ENCODE results near the gene TERT.
"Not testable (repeated sequence)": the region's sequence is repeated elsewhere in the genome, so short reads cannot be mapped to it uniquely, and the experiment has no call there.

TERT gene

DNA sequence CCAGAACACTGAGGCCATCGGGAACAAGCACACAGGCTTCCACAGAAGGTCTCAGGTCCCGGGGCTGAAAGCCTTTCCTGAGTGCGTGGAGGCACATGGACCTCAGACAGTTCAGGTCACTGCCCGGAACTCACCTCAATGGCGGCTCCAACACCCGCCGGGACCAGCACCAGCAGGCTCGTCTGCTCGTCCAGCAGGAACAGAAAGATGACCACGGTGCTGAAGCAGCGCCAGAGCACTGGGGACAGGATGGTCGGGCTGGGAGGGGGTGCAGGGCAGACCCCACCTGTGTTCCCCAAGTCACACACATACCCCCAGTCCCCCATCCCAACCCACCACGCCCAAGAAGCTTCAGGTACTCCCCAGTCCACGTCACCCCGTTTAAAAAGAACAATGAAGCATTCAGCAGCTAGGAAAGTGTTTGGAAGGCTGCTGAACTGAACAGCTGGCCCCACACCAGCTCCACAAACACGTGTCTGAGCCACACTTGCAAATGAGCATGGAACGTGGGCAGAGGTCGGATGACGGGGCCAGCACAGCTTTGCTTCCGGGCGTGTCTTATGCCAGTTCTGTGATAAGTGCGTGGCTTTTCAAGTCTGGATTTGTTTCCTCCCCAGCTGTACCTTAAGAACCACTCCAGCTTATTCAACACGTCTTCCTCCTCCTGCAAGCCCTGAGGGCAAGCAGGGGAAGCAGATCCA, 35.4 kb upstream of the TERT start:
- Histone ChIP-seq H3K27me3 (ENCODE audit: low read depth, low read length) (no peaks in the 10 kb centered on the region), H3K9me3 (ENCODE audit: control insufficient read depth in 1 of 2, low read length in 2 of 2) (no peaks in the 10 kb centered on the region), H3K36me3 (ENCODE audit: control insufficient read depth in 1 of 2, insufficient read depth in 2 of 2, low read length in 2 of 2) (peaks cover 40 to 70% of the 10 kb centered on the region in 2 donors), H3K27ac (ENCODE audit: low read length) (no peak overlapping the region), H3K4me3 (ENCODE audit: low read depth in 1 of 2, low read length in 2 of 2) (no peak overlapping the region), H3K4me1 (ENCODE audit: control insufficient read depth in 1 of 2, insufficient read depth in 2 of 2, low read length in 2 of 2) (no peaks in the 10 kb centered on the region)

DNA sequence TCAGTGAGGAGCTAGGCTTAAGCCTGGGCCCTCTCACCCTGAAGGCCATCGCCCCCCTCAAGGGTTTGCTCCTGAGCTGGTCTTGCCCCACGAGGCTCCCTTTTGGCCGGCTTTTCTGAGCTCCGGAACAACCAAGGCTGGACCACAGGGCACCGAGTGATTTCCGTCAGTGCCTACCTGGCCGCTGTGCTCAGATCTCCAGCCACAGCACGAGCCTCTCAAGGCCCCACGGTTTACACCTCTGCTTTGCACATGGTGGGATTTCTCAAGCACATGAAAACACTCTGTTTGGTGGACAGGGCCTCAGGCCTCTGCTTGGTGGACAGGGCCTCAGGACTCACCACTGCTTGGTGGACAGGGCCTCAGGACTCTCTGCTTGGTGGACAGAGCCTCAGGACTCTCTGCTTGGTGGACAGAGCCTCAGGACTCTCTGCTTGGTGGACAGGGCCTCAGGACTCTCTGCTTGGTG, 34.3 kb upstream of the TERT start:
- Histone ChIP-seq H3K4me3 (ENCODE audit: low read depth in 1 of 2, low read length in 2 of 2) (no peak overlapping the region), H3K9me3 (ENCODE audit: control insufficient read depth in 1 of 2, low read length in 2 of 2) (no peaks in the 10 kb centered on the region), H3K36me3 (ENCODE audit: control insufficient read depth in 1 of 2, insufficient read depth in 2 of 2, low read length in 2 of 2) (peaks cover 41 to 71% of the 10 kb centered on the region in 2 donors), H3K27ac (ENCODE audit: low read length) (no peak overlapping the region), H3K4me1 (ENCODE audit: control insufficient read depth in 1 of 2, insufficient read depth in 2 of 2, low read length in 2 of 2) (no peaks in the 10 kb centered on the region), H3K27me3 (ENCODE audit: low read depth, low read length) (no peaks in the 10 kb centered on the region)

DNA sequence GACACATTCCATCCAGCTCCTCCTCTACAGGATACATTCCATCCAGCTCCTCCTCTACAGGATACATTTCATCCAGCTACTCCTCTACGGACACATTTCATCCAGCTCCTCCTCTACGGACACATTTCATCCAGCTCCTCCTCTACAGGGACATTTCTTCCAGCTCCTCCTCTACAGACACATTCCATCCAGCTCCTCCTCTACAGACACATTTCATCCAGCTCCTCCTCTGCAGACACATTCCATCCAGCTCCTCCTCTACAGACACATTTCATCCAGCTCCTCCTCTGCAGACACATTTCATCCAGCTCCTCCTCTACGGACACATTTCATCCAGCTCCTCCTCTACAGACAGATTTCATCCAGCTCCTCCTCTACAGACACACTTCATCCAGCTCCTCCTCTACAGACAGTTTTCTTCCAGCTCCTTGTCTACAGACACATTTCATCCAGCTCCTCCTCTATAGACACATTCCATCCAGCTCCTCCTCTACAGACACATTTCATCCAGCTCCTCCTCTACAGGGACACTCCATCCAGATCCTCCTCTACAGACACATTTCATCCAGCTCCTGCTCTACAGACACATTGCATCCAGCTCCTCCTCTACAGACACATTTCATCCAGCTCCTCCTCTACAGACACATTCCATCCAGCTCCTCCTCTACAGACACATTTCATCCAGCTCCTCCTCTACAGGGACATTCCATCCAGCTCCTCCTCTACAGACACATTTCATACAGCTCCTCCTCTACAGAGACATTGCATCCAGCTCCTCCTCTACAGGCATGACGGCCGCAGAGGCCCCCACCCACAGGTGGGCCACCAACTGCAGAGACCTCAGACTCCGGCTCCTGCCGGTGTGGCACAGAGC, 33.6 kb upstream of the TERT start:
- peaks cover 37 to 71% of the 10 kb centered on the region in 2 donors for H3K36me3 ChIP-seq (ENCODE audit: control insufficient read depth in 1 of 2, insufficient read depth in 2 of 2, low read length in 2 of 2)
- H3K27ac ChIP-seq (ENCODE audit: low read length); H3K27me3 ChIP-seq (ENCODE audit: low read depth, low read length); H3K4me3 ChIP-seq (ENCODE audit: low read depth in 1 of 2, low read length in 2 of 2); H3K9me3 ChIP-seq (ENCODE audit: control insufficient read depth in 1 of 2, low read length in 2 of 2); H3K4me1 ChIP-seq (ENCODE audit: control insufficient read depth in 1 of 2, insufficient read depth in 2 of 2, low read length in 2 of 2): not testable (repeated sequence)

DNA sequence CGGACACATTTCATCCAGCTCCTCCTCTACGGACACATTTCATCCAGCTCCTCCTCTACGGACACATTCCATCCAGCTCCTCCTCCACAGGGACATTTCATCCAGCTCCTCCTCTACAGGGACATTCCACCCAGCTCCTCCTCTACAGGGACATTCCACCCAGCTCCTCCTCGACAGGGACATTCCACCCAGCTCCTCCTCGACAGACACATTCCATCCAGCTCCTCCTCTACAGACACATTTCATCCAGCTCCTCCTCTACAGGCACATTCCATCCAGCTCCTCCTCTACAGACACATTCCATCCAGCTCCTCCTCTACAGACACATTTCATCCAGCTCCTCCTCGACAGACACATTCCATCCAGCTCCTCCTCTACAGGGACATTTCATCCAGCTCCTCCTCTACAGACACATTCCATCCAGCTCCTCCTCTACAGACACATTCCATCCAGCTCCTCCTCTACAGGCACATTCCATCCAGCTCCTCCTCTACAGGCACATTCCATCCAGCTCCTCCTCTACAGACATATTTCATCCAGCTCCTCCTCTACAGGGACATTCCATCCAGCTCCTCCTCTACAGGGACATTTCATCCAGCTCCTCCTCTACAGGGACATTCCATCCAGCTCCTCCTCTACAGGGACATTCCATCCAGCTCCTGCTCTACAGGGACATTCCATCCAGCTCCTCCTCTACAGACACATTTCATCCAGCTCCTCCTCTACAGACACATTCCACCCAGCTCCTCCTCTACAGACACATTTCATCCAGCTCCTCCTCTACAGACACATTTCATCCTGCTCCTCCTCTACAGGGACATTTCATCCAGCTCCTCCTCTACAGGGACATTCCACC, 32.3 kb upstream of the TERT start:
- H3K4me1 ChIP-seq (ENCODE audit: control insufficient read depth in 1 of 2, insufficient read depth in 2 of 2, low read length in 2 of 2); H3K27ac ChIP-seq (ENCODE audit: low read length); H3K4me3 ChIP-seq (ENCODE audit: low read depth in 1 of 2, low read length in 2 of 2); H3K27me3 ChIP-seq (ENCODE audit: low read depth, low read length); H3K9me3 ChIP-seq (ENCODE audit: control insufficient read depth in 1 of 2, low read length in 2 of 2): not testable (repeated sequence)
- peaks cover 26 to 71% of the 10 kb centered on the region in 2 donors for H3K36me3 ChIP-seq (ENCODE audit: control insufficient read depth in 1 of 2, insufficient read depth in 2 of 2, low read length in 2 of 2)

DNA sequence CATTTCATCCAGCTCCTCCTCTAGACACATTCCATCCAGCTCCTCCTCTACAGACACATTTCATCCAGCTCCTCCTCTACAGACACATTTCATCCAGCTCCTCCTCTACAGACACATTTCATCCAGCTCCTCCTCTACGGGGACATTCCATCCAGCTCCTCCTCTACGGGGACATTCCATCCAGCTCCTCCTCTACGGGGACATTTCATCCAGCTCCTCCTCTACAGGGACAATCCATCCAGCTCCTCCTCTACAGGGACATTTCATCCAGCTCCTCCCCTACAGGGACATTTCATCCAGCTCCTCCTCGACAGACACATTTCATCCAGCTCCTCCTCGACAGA, 31.6 kb upstream of the TERT start:
- H3K27ac ChIP-seq (ENCODE audit: low read length); H3K9me3 ChIP-seq (ENCODE audit: control insufficient read depth in 1 of 2, low read length in 2 of 2): not testable (repeated sequence)
- peaks cover 24 to 71% of the 10 kb centered on the region in 2 donors for H3K36me3 ChIP-seq (ENCODE audit: control insufficient read depth in 1 of 2, insufficient read depth in 2 of 2, low read length in 2 of 2)

DNA sequence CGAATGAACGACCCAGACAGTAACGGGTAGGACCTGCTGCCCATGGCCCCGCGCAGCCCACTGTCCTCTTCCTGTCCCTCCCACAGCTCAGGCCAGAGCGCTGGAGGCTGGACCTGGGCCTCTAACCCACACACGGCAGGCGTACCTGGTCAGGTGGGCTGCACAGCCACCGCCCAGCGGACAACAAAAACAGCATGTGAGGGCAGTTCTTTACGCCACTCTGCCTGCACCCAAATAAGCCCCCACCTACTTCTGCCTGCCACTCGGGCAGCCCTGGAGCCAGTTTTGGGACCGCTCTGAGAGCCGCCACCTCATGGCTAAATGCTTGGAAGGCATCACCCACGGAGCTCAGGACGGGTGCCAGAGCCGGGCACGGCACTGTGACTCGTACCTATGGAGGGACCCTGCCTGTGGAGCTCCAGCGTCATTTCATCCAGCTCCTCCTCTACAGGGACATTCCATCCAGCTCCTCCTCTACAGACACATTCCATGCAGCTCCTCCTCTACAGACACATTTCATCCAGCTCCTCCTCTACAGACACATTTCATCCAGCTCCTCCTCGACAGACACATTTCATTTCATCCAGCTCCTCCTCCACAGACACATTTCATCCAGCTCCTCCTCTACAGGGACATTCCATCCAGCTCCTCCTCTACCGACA, 31.1 kb upstream of the TERT start:
- Histone ChIP-seq H3K27ac (ENCODE audit: low read length) (no peak overlapping the region), H3K27me3 (ENCODE audit: low read depth, low read length) (no peaks in the 10 kb centered on the region), H3K9me3 (ENCODE audit: control insufficient read depth in 1 of 2, low read length in 2 of 2) (no peaks in the 10 kb centered on the region), H3K4me3 (ENCODE audit: low read depth in 1 of 2, low read length in 2 of 2) (no peak overlapping the region), H3K36me3 (ENCODE audit: control insufficient read depth in 1 of 2, insufficient read depth in 2 of 2, low read length in 2 of 2) (peaks cover 28 to 71% of the 10 kb centered on the region in 2 donors), H3K4me1 (ENCODE audit: control insufficient read depth in 1 of 2, insufficient read depth in 2 of 2, low read length in 2 of 2) (no peaks in the 10 kb centered on the region)

More for the DNA sequence above, 31.6 kb upstream of the TERT start:
- not testable (repeated sequence) for H3K4me1 ChIP-seq (ENCODE audit: control insufficient read depth in 1 of 2, insufficient read depth in 2 of 2, low read length in 2 of 2); H3K27me3 ChIP-seq (ENCODE audit: low read depth, low read length); H3K4me3 ChIP-seq (ENCODE audit: low read depth in 1 of 2, low read length in 2 of 2)

DNA sequence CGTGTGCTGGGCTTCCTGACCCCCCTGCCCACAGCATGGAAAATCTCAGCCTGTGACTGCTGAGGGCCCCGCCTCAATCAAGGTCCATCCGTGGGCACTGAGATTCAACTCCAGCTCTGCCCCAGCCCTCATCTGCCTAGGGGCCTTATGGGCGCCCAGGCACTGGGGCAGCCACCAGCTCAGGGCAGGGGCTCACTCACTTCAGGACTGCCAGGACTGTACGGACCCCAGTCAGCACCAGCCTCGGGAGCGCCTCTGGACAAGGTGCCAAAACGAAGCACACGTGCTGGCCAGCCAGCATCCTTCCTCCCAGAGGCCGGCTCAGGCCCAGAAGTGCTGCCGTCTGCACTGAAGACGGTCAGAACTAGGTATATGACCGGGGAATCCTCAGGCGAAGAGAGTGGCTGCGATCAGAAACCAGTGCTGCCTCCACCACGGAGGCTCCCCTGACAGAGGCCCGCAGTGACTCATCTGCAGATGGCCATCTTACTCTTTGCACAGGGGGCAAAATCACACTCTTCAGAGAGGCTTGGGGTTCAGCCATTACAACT, 30.4 kb upstream of the TERT start:
- Histone ChIP-seq H3K36me3 (ENCODE audit: control insufficient read depth in 1 of 2, insufficient read depth in 2 of 2, low read length in 2 of 2) (peaks cover 32 to 71% of the 10 kb centered on the region in 2 donors), H3K4me3 (ENCODE audit: low read depth in 1 of 2, low read length in 2 of 2) (no peak overlapping the region)

DNA sequence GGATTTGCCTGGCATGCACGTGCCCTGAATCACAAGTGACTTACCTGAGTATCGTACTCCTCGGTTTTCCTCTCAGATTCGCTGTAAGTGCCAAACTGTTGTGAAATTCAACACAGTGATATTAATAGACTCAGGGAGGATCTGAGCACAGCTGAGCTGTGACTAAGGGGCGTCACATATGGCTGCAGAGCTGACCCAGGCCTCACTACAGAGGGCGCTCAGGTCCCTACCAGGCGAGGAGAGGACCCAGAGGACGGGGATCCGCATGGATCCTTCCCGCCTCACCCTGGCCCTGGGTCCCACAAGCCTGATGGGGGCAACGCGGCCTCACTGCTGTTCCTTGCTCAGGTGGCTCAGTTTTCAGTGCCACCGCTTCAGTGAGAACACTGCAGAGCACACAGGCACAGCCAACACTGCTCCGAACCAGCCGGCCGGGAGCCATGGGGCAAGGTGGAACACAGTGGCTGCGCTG, 29.9 kb upstream of the TERT start:
- Histone ChIP-seq H3K4me3 (ENCODE audit: low read depth in 1 of 2, low read length in 2 of 2) (no peak overlapping the region), H3K27me3 (ENCODE audit: low read depth, low read length) (no peaks in the 10 kb centered on the region), H3K9me3 (ENCODE audit: control insufficient read depth in 1 of 2, low read length in 2 of 2) (no peaks in the 10 kb centered on the region), H3K36me3 (ENCODE audit: control insufficient read depth in 1 of 2, insufficient read depth in 2 of 2, low read length in 2 of 2) (peaks cover 32 to 71% of the 10 kb centered on the region in 2 donors), H3K27ac (ENCODE audit: low read length) (no peak overlapping the region), H3K4me1 (ENCODE audit: control insufficient read depth in 1 of 2, insufficient read depth in 2 of 2, low read length in 2 of 2) (no peaks in the 10 kb centered on the region)

More for the DNA sequence above, 30.4 kb upstream of the TERT start:
- no peaks in the 10 kb centered on the region for H3K27me3 ChIP-seq (ENCODE audit: low read depth, low read length)
- H3K9me3 ChIP-seq (ENCODE audit: control insufficient read depth in 1 of 2, low read length in 2 of 2): no peaks in the 10 kb centered on the region
- no peaks in the 10 kb centered on the region for H3K4me1 ChIP-seq (ENCODE audit: control insufficient read depth in 1 of 2, insufficient read depth in 2 of 2, low read length in 2 of 2)
- no peak overlapping the region for H3K27ac ChIP-seq (ENCODE audit: low read length)

DNA sequence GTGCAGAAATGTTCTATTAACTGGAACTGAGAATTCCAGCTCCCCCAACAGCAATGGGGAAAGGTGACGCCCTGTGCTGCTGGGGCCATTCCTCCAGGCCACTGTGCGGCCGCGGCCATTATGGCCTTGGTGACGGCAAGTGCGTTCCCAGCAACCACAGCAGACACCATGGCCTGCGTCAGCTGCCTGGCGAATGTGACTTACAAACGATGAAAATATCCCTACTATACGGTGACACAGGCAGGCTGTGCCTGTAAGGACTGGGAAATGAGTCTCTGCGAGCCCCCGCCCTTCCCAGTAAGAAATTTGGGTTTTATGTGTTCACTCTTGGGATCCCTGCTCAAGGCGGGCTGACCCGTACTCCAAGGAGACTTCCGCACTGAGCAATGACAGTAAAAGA, 29.4 kb upstream of the TERT start:
- no peaks in the 10 kb centered on the region for H3K27me3 ChIP-seq (ENCODE audit: low read depth, low read length)
- no peaks in the 10 kb centered on the region for H3K4me1 ChIP-seq (ENCODE audit: control insufficient read depth in 1 of 2, insufficient read depth in 2 of 2, low read length in 2 of 2)
- H3K36me3 ChIP-seq (ENCODE audit: control insufficient read depth in 1 of 2, insufficient read depth in 2 of 2, low read length in 2 of 2): peaks cover 36 to 74% of the 10 kb centered on the region in 2 donors
- no peak overlapping the region for H3K27ac ChIP-seq (ENCODE audit: low read length)
- no peak overlapping the region for H3K4me3 ChIP-seq (ENCODE audit: low read depth in 1 of 2, low read length in 2 of 2)
- H3K9me3 ChIP-seq (ENCODE audit: control insufficient read depth in 1 of 2, low read length in 2 of 2): no peaks in the 10 kb centered on the region

DNA sequence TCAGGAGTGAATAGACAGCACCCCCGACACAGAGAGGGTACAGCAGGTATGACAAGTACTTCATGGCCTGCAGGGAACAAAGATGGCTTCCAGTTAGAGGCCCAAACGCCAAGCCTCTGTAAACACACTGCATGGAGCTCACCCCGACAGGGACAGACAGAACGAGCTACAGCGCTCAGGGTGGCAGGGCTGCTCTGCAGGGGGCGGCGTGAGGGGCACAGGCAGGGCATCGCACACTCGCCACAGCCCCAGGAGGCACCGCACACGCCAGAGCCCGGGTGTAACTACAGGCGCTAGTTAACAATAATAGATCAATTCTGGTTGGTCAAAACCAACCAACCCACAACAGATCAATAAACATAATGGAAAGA, 28.9 kb upstream of the TERT start:
- H3K36me3 ChIP-seq (ENCODE audit: control insufficient read depth in 1 of 2, insufficient read depth in 2 of 2, low read length in 2 of 2): peaks cover 37 to 74% of the 10 kb centered on the region in 2 donors
- H3K4me1 ChIP-seq (ENCODE audit: control insufficient read depth in 1 of 2, insufficient read depth in 2 of 2, low read length in 2 of 2): no peaks in the 10 kb centered on the region
- no peak overlapping the region for H3K4me3 ChIP-seq (ENCODE audit: low read depth in 1 of 2, low read length in 2 of 2)
- H3K9me3 ChIP-seq (ENCODE audit: control insufficient read depth in 1 of 2, low read length in 2 of 2): no peaks in the 10 kb centered on the region
- no peaks in the 10 kb centered on the region for H3K27me3 ChIP-seq (ENCODE audit: low read depth, low read length)
- H3K27ac ChIP-seq (ENCODE audit: low read length): no peak overlapping the region
